ENCODE data around the gene FAU.

DNA sequence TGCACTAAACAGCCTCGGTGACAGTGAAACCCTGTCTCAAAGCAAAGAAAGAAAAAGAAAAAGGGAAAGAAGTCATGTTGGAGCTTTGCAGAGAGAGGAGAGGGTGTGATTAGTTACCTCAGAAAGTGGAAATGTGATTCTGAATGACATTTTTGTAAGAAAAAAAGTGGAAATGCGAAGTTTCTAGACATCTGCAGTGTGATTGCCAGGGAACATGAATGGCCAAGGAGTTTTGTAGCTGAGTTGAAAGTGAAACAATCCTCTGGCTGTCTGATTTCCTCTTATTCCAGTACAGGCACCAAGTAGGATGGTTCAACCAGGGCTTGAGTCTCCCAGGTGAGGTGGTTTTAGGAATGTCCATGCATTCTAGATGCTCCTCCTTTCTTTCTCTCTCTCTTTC lies 30.2 kb upstream of the FAU start:
- no peak for TF ChIP-seq ARNTL (CRISPR knock-in tag; IDR thresholded peaks at IDR 0.05; ENCODE audit: borderline replicate concordance, low read depth)
- TF ChIP-seq ZNF565 (CRISPR knock-in tag; conservative IDR thresholded peaks at IDR 0.05; ENCODE audit: low read depth): no peak
- no peak for TF ChIP-seq TSHZ2 (CRISPR knock-in tag; IDR thresholded peaks at IDR 0.05)
- no peak for TF ChIP-seq ZFP3 (CRISPR knock-in tag; IDR thresholded peaks at IDR 0.05)
- TF ChIP-seq, protein P1, sequence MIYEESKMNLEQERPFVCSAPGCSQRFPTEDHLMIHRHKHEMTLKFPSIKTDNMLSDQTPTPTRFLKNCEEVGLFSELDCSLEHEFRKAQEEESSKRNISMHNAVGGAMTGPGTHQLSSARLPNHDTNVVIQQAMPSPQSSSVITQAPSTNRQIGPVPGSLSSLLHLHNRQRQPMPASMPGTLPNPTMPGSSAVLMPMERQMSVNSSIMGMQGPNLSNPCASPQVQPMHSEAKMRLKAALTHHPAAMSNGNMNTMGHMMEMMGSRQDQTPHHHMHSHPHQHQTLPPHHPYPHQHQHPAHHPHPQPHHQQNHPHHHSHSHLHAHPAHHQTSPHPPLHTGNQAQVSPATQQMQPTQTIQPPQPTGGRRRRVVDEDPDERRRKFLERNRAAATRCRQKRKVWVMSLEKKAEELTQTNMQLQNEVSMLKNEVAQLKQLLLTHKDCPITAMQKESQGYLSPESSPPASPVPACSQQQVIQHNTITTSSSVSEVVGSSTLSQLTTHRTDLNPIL (CRISPR knock-in tag; IDR thresholded peaks at IDR 0.05; ENCODE audit: low read depth): no peak
- no peak for TF ChIP-seq ZC3H10 (CRISPR knock-in tag; IDR thresholded peaks at IDR 0.05)
- TF ChIP-seq TCF4 (CRISPR knock-in tag; IDR thresholded peaks at IDR 0.05; ENCODE audit: borderline replicate concordance): no peak
- no peak for TF ChIP-seq TOX (CRISPR knock-in tag; IDR thresholded peaks at IDR 0.05; ENCODE audit: borderline replicate concordance)
- no peak for TF ChIP-seq ZFP30 (CRISPR knock-in tag; IDR thresholded peaks at IDR 0.05)
- TF ChIP-seq RARB (CRISPR knock-in tag; IDR thresholded peaks at IDR 0.05): no peak
